LNCAP (cell line): ENCODE results near the gene PTPRJ.

Source experiments
- TF ChIP-seq, protein P1 (sequence below): fragments of 450-650 bp; IDR thresholded peaks from 2 replicates; pipeline ENCODE4 v1.5.1; 2017; ENCODE audit warnings: mild to moderate bottlenecking

The PTPRJ gene

DNA sequence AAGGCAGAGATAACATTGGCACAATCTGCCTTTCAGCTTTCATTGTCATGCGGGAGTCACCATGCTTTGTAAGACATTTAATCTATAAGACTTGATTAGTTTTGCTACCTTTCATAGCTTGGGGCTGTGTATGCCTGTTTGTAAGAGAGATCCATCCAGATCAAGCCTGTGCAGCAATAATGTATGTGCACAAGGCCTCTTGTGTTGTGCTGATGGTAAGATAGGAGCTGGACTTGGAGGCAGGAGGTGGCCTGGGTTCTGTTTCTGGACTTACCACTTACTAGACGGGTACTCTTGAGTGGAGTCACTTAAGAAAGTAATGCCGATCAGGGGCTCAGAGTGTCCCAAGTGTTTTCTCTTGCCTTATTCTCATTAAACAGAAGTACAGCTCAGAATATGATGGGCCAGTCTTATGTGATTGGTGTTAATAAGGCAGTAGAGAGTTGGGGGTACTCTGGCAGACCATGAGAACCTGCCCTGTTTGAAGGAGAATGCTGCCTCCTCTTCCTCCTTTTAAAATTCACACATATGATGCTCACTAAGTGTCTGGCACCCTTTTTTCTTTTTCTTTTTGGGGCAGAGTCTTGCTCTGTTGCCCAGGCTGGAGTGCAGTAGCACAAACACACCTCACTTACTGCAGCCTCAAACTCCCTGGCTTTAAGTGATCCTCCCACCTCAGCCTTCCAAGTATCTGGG, 30.9 kb downstream of the PTPRJ start:
- TF ChIP-seq, protein P1, sequence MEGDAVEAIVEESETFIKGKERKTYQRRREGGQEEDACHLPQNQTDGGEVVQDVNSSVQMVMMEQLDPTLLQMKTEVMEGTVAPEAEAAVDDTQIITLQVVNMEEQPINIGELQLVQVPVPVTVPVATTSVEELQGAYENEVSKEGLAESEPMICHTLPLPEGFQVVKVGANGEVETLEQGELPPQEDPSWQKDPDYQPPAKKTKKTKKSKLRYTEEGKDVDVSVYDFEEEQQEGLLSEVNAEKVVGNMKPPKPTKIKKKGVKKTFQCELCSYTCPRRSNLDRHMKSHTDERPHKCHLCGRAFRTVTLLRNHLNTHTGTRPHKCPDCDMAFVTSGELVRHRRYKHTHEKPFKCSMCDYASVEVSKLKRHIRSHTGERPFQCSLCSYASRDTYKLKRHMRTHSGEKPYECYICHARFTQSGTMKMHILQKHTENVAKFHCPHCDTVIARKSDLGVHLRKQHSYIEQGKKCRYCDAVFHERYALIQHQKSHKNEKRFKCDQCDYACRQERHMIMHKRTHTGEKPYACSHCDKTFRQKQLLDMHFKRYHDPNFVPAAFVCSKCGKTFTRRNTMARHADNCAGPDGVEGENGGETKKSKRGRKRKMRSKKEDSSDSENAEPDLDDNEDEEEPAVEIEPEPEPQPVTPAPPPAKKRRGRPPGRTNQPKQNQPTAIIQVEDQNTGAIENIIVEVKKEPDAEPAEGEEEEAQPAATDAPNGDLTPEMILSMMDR: no peak

DNA sequence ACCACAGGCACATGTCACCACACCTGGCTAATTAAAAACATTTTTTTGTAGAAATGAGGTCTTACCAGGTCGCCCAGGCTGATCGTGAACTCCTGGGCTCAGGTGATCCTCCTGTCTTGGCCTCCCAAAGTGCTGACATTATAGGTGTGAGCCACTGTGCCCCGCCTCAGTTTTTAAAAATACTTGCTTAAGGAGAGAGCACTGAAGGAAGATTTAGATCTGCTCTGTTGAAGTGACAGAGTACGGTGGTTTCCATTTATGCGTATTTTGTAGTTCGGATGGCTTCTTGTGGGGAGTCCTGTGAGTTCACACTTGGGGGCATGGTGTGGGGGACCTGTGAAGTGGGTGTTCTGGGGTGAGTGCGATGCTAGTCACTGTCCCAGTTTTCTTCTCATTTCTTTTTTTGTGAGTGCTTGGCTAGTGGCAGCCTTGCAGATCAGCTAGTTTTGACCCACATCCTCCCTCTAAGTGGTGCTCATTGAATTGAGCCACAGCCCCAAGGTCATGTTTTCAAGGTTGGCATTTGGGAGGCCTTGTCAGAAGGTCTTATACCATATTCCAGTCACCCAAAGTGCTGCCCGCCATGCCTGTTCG, 31.5 kb downstream of the PTPRJ start:
- TF ChIP-seq, protein P1: no peak

GRCh38 chr11:48013269-48013901, 33.0 kb downstream of the PTPRJ start:
- TF ChIP-seq, protein P1: no peak

- TF ChIP-seq, protein P1: no peak
These were observed 34.6 kb downstream of the PTPRJ start for GRCh38 chr11:48014917-48015316.

- TF ChIP-seq, protein P1: no peak
These were observed 36.9 kb downstream of the PTPRJ start for GRCh38 chr11:48017105-48017830.

DNA sequence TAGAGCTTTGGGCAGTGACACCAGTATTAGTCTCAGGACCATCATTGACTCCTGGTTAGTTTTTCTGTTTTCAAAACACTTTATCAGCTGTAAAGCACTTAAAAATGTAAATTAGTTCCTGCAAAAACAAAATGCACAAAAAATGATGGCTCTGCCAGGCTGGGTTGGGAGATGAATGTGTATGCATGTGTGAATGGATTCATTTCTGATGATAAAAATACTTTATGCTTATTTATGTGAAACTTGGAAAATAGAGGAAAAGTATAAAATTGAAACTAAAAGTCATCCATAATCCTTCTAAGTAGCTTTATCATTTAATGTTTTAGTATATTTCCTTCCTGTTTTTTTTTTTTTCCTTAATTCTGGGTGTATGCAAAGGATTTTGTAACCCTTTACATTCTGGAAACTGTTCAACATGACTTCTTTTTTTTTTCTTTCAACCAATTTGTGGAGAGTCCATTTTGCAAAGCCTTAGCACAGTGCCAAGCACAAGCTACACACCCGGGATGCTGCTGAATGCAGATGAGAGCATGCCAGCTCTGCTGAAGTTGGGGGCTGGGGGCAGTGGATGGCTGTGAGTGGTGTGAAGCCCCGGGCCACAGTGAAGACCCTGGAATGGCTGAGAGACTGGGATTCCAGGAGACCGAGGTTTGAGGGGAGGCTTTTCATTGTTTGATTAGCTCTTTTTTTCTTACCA, 37.6 kb downstream of the PTPRJ start:
- TF ChIP-seq, protein P1: no peak
